HepG2 (cell line): ENCODE measurements around the gene THRA. TPM values are rescaled to one million over a fixed set of nuclear protein-coding genes. Genes with fewer than 3 reads are reported as not detected.

ENCODE experiments used
- ATAC-seq: fragments of 200-7000 bp; cut with Tn5 transposase; 3 replicates; pipeline ENCODE4 v1.9.1; 2020; ENCODE audit warnings: mild to moderate bottlenecking, moderate library complexity
- BruUV-seq: library from RNA; stranded (reverse); fragments of 400-500 nt; replicated peaks from 2 replicates; lab custom pipeline; 2021; lab: Mats Ljungman, UMichigan
- CTCF ChIA-PET: fragments of 300-600 bp; formaldehyde crosslinking; extraction: SDS; loops from one replicate; lab custom pipeline; 2021; ENCODE audit warnings: low total read pairs, inconsistent platforms, low intra/inter-chr PET ratio; lab: Yijun Ruan, JAX
- POLR2A ChIA-PET: fragments of 350-600 bp; sonication (Branson Sonifier 250); formaldehyde crosslinking; loops from one replicate; lab custom pipeline; 2020; ENCODE audit warnings: antibody characterized with exemption, inconsistent platforms; lab: Yijun Ruan, JAX
- DNase-seq: peaks from one replicate; pipeline ENCODE4 v3.0.0-alpha.2; 2015; ENCODE audit warnings: low spot score
- FAIRE-seq: peaks from 3 replicates; lab custom pipeline; 2011; peaks lifted over from hg19 to GRCh38; lab: Jason Lieb, UNC
- H2AFZ ChIP-seq: one replicate; pipeline ENCODE4 v1.6.1; 2011; ENCODE audit warnings: low read length, inconsistent platforms
- H3K27ac ChIP-seq: fragments of 300-600 bp; 3 replicates; pipeline ENCODE4 v1.8.0; 2011; ENCODE audit warnings: mixed run types, mild to moderate bottlenecking, mixed read lengths, low read length, inconsistent platforms; ENCODE audit not compliant: insufficient read depth; ENCODE audit errors: extremely low read length
- H3K27me3 ChIP-seq, 2 experiments: fragments of 200-600 bp in 1 of 2; 2 replicates in 1 of 2; 3 replicates in 1 of 2; pipeline versions ENCODE4 v1.6.0 to v1.8.0; 2011; ENCODE audit warnings: low read length in 2 of 2, mild to moderate bottlenecking in 2 of 2, moderate library complexity in 2 of 2, inconsistent platforms in 1 of 2; ENCODE audit not compliant: insufficient read depth in 2 of 2, control insufficient read depth in 1 of 2
- H3K36me3 ChIP-seq, 2 experiments: fragments of 200-600 bp in 1 of 2; replicated peaks in 1 of 2; 2 replicates in 1 of 2; 3 replicates in 1 of 2; pipeline versions ENCODE4 v1.5.1 to v1.8.0; 2011; ENCODE audit warnings: low read length in 2 of 2, inconsistent platforms in 1 of 2; ENCODE audit not compliant: insufficient read depth in 2 of 2, control insufficient read depth in 1 of 2
- H3K4me1 ChIP-seq: 2 replicates; pipeline ENCODE4 v1.5.1; 2012; ENCODE audit warnings: low read length, inconsistent platforms; ENCODE audit not compliant: insufficient read depth
- H3K4me2 ChIP-seq: 2 replicates; pipeline ENCODE4 v1.6.0; 2011; ENCODE audit warnings: low read depth, low read length, inconsistent platforms
- H3K4me3 ChIP-seq, 3 experiments: fragments of 200-600 bp in 1 of 3; sonication (generic), shearing (Covaris generic) in 1 of 3; replicated peaks in 1 of 3; 2 replicates each; pipeline ENCODE4 v1.5.1; 2011 to 2016; ENCODE audit warnings: low read length in 3 of 3, inconsistent platforms in 2 of 3, low read depth in 2 of 3, mild to moderate bottlenecking in 2 of 3, control low read depth in 1 of 3, mixed read lengths in 1 of 3; ENCODE audit not compliant: insufficient read depth in 1 of 3
- H3K79me2 ChIP-seq: one replicate; pipeline ENCODE4 v1.6.1; 2011; ENCODE audit warnings: low read length, inconsistent platforms; ENCODE audit not compliant: insufficient read depth
- H3K9ac ChIP-seq: 2 replicates; pipeline ENCODE4 v1.6.0; 2011; ENCODE audit warnings: mild to moderate bottlenecking, low read depth, low read length, inconsistent platforms; ENCODE audit not compliant: insufficient read depth
- H3K9me3 ChIP-seq: 2 replicates; pipeline ENCODE4 v1.5.1; 2012; ENCODE audit warnings: mild to moderate bottlenecking, low read length
- H4K20me1 ChIP-seq: 2 replicates; pipeline ENCODE4 v1.6.0; 2011; ENCODE audit warnings: inconsistent platforms, mild to moderate bottlenecking, low read length, moderate library complexity; ENCODE audit not compliant: insufficient read depth
- ZBTB38 ChIP-seq: sonication (generic); formaldehyde crosslinking; IDR thresholded peaks from 2 replicates; pipeline ENCODE4 v1.5.1; 2020; ENCODE audit warnings: mild to moderate bottlenecking, missing genetic modification reagents
- ZNF644 ChIP-seq: IDR thresholded peaks from 2 replicates; pipeline ENCODE4 v1.6.1; 2016; ENCODE audit warnings: low read depth
- WGBS: methylation state at CpG from one replicate; pipeline ENCODE4 v1.1.6; 2017; ENCODE audit warnings: low lambda C conversion rate; 5-methylcytosine and 5-hydroxymethylcytosine counted together
- in situ Hi-C: cut with HindIII; loops from 2 replicates; pipeline ENCODE4 v1.10.0; 2017; ENCODE audit warnings: low pct_unique_long_range_greater_than_20kb; ENCODE audit not compliant: extremely low pct_ligation_motif_present
- intact Hi-C: fragments of 100-400 bp; cut with micrococcal nuclease; formaldehyde crosslinking; loops from one replicate; pipeline ENCODE4 v1.10.0; 2022; ENCODE audit not compliant: unreplicated experiment
- polyA plus RNA-seq, 8 experiments: library from polyadenylated mRNA; depleted of rRNA in 3 of 8; stranded (reverse) in 7 of 8; unstranded in 1 of 8; fragments of >200 nt; fragmentation: Illumina TruSeq in 4 of 8; extraction: Trizol in 4 of 8; gene quantifications; 2 replicates each; pipeline versions ENCODE4 v1.2.1 to v1.2.3, GENCODE V29; 2011 to 2016; ENCODE audit warnings: low read depth in 4 of 8, missing spikeins in 1 of 8, mixed read lengths in 1 of 8; ENCODE audit not compliant: insufficient read depth in 1 of 8
- total RNA-seq, 5 experiments: library from RNA; depleted of rRNA; stranded (reverse); fragments of >200 nt; fragmentation: Illumina TruSeq; extraction: Trizol; gene quantifications; 2 replicates each; pipeline ENCODE4 v1.2.3, GENCODE V29; 2016; ENCODE audit warnings: low read depth in 1 of 5
- TF ChIP-seq, protein P1 (sequence below): sonication (generic); formaldehyde crosslinking; IDR thresholded peaks from 2 replicates; pipeline ENCODE4 v1.5.0; 2020; ENCODE audit warnings: mild to moderate bottlenecking, low read depth, missing genetic modification reagents, borderline replicate concordance
- TF ChIP-seq, protein P2 (sequence below): sonication (generic); formaldehyde crosslinking; IDR thresholded peaks from 2 replicates; pipeline ENCODE4 v1.4.0; 2020; ENCODE audit warnings: low read depth, missing genetic modification reagents
- TF ChIP-seq, protein P3 (sequence below): sonication (generic); formaldehyde crosslinking; IDR thresholded peaks from 2 replicates; pipeline ENCODE4 v1.5.0; 2020; ENCODE audit warnings: missing genetic modification reagents

THRA gene
- total and polyA plus RNA-seq, 2 of the 13 experiments (the other 11 are each of a cell fraction or from before 2014, with no cell fraction given): 8.0 to 9.9 TPM

DNA sequence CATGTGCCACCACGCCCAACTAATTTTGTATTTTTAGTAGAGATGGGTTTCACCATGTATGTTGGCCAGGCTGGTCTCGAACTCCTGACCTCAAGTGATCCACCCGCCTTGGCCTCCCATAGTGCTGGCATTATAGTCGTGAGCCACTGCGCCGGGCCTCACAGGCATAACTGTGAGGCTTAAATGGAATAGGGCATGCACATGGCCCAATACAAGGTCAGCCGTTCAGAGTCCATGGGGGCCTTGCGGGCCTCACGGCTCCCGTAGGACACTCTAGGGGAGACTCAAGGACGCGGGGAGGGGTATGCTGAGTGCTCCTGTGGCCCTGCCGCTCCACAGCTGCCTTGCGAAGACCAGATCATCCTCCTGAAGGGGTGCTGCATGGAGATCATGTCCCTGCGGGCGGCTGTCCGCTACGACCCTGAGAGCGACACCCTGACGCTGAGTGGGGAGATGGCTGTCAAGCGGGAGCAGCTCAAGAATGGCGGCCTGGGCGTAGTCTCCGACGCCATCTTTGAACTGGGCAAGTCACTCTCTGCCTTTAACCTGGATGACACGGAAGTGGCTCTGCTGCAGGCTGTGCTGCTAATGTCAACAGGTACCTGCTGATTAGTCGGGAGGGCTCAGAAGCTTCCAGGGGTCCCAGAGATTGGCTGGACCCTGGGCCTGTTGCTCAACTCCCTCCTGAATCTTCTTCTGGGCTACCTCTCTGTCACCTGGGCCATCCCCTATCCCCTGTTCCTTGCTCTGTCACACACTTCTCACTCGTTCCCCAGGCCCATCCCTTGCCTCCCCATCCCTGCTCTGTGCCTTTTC is 25.3 kb downstream of the THRA start (continued):
- TF ChIP-seq, protein P1, sequence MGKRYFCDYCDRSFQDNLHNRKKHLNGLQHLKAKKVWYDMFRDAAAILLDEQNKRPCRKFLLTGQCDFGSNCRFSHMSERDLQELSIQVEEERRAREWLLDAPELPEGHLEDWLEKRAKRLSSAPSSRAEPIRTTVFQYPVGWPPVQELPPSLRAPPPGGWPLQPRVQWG (CRISPR knock-in tag): no peak
- no peak for TF ChIP-seq ZNF644 (CRISPR knock-in tag)
- TF ChIP-seq, protein P2, sequence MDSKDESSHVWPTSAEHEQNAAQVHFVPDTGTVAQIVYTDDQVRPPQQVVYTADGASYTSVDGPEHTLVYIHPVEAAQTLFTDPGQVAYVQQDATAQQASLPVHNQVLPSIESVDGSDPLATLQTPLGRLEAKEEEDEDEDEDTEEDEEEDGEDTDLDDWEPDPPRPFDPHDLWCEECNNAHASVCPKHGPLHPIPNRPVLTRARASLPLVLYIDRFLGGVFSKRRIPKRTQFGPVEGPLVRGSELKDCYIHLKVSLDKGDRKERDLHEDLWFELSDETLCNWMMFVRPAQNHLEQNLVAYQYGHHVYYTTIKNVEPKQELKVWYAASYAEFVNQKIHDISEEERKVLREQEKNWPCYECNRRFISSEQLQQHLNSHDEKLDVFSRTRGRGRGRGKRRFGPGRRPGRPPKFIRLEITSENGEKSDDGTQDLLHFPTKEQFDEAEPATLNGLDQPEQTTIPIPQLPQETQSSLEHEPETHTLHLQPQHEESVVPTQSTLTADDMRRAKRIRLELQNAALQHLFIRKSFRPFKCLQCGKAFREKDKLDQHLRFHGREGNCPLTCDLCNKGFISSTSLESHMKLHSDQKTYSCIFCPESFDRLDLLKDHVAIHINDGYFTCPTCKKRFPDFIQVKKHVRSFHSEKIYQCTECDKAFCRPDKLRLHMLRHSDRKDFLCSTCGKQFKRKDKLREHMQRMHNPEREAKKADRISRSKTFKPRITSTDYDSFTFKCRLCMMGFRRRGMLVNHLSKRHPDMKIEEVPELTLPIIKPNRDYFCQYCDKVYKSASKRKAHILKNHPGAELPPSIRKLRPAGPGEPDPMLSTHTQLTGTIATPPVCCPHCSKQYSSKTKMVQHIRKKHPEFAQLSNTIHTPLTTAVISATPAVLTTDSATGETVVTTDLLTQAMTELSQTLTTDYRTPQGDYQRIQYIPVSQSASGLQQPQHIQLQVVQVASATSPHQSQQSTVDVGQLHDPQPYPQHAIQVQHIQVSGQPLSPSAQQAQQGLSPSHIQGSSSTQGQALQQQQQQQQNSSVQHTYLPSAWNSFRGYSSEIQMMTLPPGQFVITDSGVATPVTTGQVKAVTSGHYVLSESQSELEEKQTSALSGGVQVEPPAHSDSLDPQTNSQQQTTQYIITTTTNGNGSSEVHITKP (CRISPR knock-in tag): no peak
- peak; percentile 50; the same call in 1 of the 2 replicates for TF ChIP-seq ZBTB38 (CRISPR knock-in tag)

DNA sequence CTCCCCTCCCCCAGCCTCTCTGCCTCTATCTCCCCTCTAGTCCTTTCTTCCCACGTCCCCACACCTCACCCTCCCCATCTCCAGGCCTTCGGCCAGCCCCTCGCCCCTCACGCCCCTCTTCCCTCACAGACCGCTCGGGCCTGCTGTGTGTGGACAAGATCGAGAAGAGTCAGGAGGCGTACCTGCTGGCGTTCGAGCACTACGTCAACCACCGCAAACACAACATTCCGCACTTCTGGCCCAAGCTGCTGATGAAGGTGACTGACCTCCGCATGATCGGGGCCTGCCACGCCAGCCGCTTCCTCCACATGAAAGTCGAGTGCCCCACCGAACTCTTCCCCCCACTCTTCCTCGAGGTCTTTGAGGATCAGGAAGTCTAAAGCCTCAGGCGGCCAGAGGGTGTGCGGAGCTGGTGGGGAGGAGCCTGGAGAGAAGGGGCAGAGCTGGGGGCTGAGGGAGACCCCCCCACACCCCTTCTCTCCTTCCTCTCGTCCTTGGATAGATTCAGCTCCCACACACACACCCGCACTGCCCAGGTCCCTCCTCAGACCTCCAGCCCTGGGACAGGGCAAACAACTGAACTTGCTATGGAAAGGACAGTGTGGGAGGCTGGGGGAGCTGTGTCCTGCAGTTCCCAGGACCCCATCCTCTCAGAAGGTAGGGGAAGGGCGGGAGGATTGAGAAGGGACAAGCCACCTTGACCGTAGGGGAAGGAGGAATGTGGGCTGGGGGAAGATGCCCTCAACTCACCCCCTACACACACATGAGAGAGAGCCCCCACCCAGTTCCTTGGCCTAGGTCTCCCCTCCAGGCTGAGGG is 26.5 kb downstream of the THRA start:
- Histone ChIP-seq H3K4me3 (no peak overlapping the region), H3K27ac (no peak overlapping the region), H3K9ac (no peak overlapping the region), H3K36me3 (peaks cover 28 to 53% of the 10 kb centered on the region in 2 experiments), H3K4me2 (no peak overlapping the region), H3K27me3 (no peaks in the 10 kb centered on the region)
- intact Hi-C loops: no loop called here
- CTCF ChIA-PET: no interaction called here
- 96% methylated on average over 26 of the region's 26 CpGs for WGBS
- in situ Hi-C loops: loop anchor here (5.0 kb wide), 1 partner anchor 52 kb away; no protein-coding TSS in a partner anchor
- BruUV-seq: no TSS peak
- ATAC-seq (no peak), FAIRE-seq (no peak)
- POLR2A ChIA-PET: interaction anchor here (1.1 to 2.7 kb wide), 7 partner anchors 10 to 79 kb away, joined by 3 to 10 read pairs (median 5); partner anchors contain the start of genes MED24 and NR1D1
- TF ChIP-seq, protein P3, sequence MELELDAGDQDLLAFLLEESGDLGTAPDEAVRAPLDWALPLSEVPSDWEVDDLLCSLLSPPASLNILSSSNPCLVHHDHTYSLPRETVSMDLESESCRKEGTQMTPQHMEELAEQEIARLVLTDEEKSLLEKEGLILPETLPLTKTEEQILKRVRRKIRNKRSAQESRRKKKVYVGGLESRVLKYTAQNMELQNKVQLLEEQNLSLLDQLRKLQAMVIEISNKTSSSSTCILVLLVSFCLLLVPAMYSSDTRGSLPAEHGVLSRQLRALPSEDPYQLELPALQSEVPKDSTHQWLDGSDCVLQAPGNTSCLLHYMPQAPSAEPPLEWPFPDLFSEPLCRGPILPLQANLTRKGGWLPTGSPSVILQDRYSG (CRISPR knock-in tag): no peak
- 0 out of 2 replicates have a peak, but pooled peaks have one; percentile 57 for TF ChIP-seq ZBTB38 (CRISPR knock-in tag)
- TF ChIP-seq, all 625 proteins: peak for 1
- Histone ChIP-seq H3K79me2 (no peaks in the 10 kb centered on the region), H3K9me3 (no peaks in the 10 kb centered on the region), H4K20me1 (no peaks in the 10 kb centered on the region), H2AFZ (no peak overlapping the region), H3K4me1 (0 out of 2 replicates have a peak, but pooled peaks cover 13% of the 10 kb centered on the region)
- no peak for DNase-seq
